ENCODE measurements around the gene WDFY3. TPM values are rescaled to one million over a fixed set of nuclear protein-coding genes. Genes with fewer than 3 reads are reported as not detected.

Gene WDFY3
- total RNA-seq, 1 experiment from 2014 or later = 39.9 TPM

DNA sequence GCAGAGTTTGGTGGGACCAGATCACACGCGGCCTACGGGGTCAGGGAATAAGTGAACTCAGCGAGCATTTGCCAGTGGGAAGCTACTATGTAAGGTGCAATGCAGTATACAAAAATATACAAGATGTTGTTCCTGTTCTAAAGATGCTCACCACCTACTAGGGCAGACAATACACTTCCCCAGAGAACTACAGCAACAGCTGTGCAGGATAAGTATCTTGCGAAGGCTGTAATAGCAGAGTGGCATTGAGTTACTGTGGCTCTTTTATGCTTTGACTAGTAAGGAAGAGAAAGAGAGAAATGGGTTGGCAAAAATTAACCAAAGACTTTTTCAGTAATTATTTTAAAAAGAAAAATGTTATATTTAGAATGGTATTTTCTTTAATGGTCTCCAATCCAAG is 322.4 kb downstream of the WDFY3 start:
- H3K36me3 ChIP-seq (ENCODE audit: control insufficient read depth in 1 of 2, insufficient read depth in 2 of 2, low read length in 2 of 2) = no peaks in the 10 kb centered on the region
- DNase-seq (ENCODE audit: low read depth, low spot score) = no peak
- no peak overlapping the region for H3K4me2 ChIP-seq (ENCODE audit: low read length)
- no peaks in the 10 kb centered on the region for H4K20me1 ChIP-seq (ENCODE audit: insufficient read depth)
- no peak for ATAC-seq
- ChIA-PET CTCF (no interaction called here), POLR2A (no interaction called here), RAD21 (ENCODE audit: low non-redundant PET in 1 of 2, low total read pairs in 2 of 2, uncharacterized antibody in 2 of 2, unreplicated experiment in 2 of 2) (no interaction called here)
- no peak overlapping the region for H2AFZ ChIP-seq (ENCODE audit: low read depth, low read length, poor library complexity, severe bottlenecking)
- H3K27me3 ChIP-seq (ENCODE audit: insufficient read depth, low read length) = no peaks in the 10 kb centered on the region
- no peaks in the 10 kb centered on the region for H3K79me2 ChIP-seq (ENCODE audit: insufficient read depth, low read length)
- no peaks in the 10 kb centered on the region for H3K9me2 ChIP-seq (ENCODE audit: insufficient read depth)
- H3K9me3 ChIP-seq (ENCODE audit: control insufficient read depth in 1 of 2, insufficient read depth in 1 of 2, low read depth in 1 of 2, low read length in 2 of 2) = no peaks in the 10 kb centered on the region
- no peak overlapping the region for H3K4me3 ChIP-seq (replicated peaks in 1 of 2; ENCODE audit: low read depth in 1 of 2, low read length in 2 of 2)
- TF ChIP-seq ELF1 (IDR thresholded peaks at IDR 0.05; ENCODE audit: borderline replicate concordance, low read depth) (no peak), YY1 (IDR thresholded peaks at IDR 0.05; ENCODE audit: extremely low read depth, insufficient replicate concordance, low read depth, low read length) (no peak), SRF (IDR thresholded peaks at IDR 0.05; ENCODE audit: low read depth) (no peak)
- no peaks in the 10 kb centered on the region for H3K4me1 ChIP-seq (ENCODE audit: control insufficient read depth in 1 of 2, insufficient read depth in 2 of 2, low read length in 2 of 2)
- no peak overlapping the region for H3K9ac ChIP-seq (ENCODE audit: low read length)
- intact Hi-C loops (cut with micrococcal nuclease) = no loop called here
- BruUV-seq (replicated peaks) = no TSS peak
- no peak overlapping the region for H3K27ac ChIP-seq (ENCODE audit: low read depth, low read length)

DNA sequence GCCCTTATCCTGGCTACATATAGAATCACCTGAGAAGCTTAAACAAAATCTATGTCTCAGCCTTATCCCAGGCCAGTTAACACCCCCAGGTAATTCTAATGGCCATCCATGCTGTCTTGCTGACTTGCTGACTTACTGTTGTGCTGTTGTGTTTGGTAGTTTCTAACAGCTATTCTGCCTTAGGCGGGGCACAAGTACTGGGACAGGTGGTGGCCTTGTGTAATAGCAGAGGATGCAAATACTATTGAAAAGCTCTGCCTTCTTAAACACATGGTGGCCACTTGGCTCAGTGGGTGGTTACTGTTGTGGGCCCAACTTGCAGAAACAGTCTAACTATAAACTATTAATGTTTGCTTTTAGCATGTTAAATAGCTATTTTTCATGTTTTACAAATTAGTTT is 327.3 kb downstream of the WDFY3 start:
- RAD21 ChIA-PET (ENCODE audit: low non-redundant PET in 1 of 2, low total read pairs in 2 of 2, uncharacterized antibody in 2 of 2, unreplicated experiment in 2 of 2) = no interaction called here
- intact Hi-C loops (cut with micrococcal nuclease) = no loop called here
- TF ChIP-seq ZNF274 (IDR thresholded peaks at IDR 0.05; ENCODE audit: low read depth, low read length) = no peak
- TF ChIP-seq SIN3A (IDR thresholded peaks at IDR 0.05; ENCODE audit: low read depth) = no peak
- no peak for TF ChIP-seq ELF1 (IDR thresholded peaks at IDR 0.05; ENCODE audit: borderline replicate concordance, low read depth)
- no peak for TF ChIP-seq JUND (IDR thresholded peaks at IDR 0.05)
- H3K9ac ChIP-seq (ENCODE audit: low read length) = no peak overlapping the region
- H3K9me2 ChIP-seq (ENCODE audit: insufficient read depth) = no peaks in the 10 kb centered on the region
- no peaks in the 10 kb centered on the region for H3K27me3 ChIP-seq (ENCODE audit: insufficient read depth, low read length)
- H4K20me1 ChIP-seq (ENCODE audit: insufficient read depth) = no peaks in the 10 kb centered on the region
- no peaks in the 10 kb centered on the region for H3K79me2 ChIP-seq (ENCODE audit: insufficient read depth, low read length)
- POLR2A ChIA-PET = no interaction called here
- CTCF ChIA-PET = no interaction called here
- no peaks in the 10 kb centered on the region for H3K36me3 ChIP-seq (ENCODE audit: control insufficient read depth in 1 of 2, insufficient read depth in 2 of 2, low read length in 2 of 2)
- no peaks in the 10 kb centered on the region for H3K4me1 ChIP-seq (ENCODE audit: control insufficient read depth in 1 of 2, insufficient read depth in 2 of 2, low read length in 2 of 2)
- no peak for DNase-seq (ENCODE audit: low read depth, low spot score)
- no peak overlapping the region for H3K4me2 ChIP-seq (ENCODE audit: low read length)
- no TSS peak for BruUV-seq (replicated peaks)
- H3K27ac ChIP-seq (ENCODE audit: low read depth, low read length) = no peak overlapping the region
- no peak overlapping the region for H2AFZ ChIP-seq (ENCODE audit: low read depth, low read length, poor library complexity, severe bottlenecking)
- H3K4me3 ChIP-seq (replicated peaks in 1 of 2; ENCODE audit: low read depth in 1 of 2, low read length in 2 of 2) = no peak overlapping the region
- no peaks in the 10 kb centered on the region for H3K9me3 ChIP-seq (ENCODE audit: control insufficient read depth in 1 of 2, insufficient read depth in 1 of 2, low read depth in 1 of 2, low read length in 2 of 2)
- ATAC-seq = peak; percentile 50; the same call in 1 of the 2 replicates

Measured in HCT116 (cell line).